Activated gamma-delta T cell (primary cell): ENCODE measurements around the gene DOK1.

Experiments
- DNase-seq: peaks from one replicate; lab custom pipeline; 2025; lab: John Stamatoyannopoulos, UW
- total RNA-seq, 2 donors: gene quantifications; one replicate each; lab custom pipeline; 2026; lab: John Stamatoyannopoulos, UW

DOK1 gene
- total RNA-seq: 27.9 to 33.4 reads per million in 2 donors

GRCh38 chr2:74553892-74554819 is at the start of gene DOK1, which contains the start of gene LOXL3:
DOK1 (plus strand) TSS chr2:74554720; CDS start chr2:74554755, 35 bp downstream.
LOXL3 (minus strand) TSS chr2:74553942; CDS start chr2:74552634, 1,308 bp downstream.
- DNase-seq: peak; percentile 67

- no peak for DNase-seq
Observed at GRCh38 chr2:74505448-74506246, 48.9 kb upstream of the DOK1 start.

- peak; percentile 90 for DNase-seq
Observed at GRCh38 chr2:74507145-74507925, 47.2 kb upstream of the DOK1 start, which contains the start of gene PCGF1. PCGF1 (minus strand) TSS chr2:74507695; CDS start chr2:74507668, 27 bp downstream.

GRCh38 chr2:74507926-74508520 is 46.5 kb upstream of the DOK1 start:
- DNase-seq: no peak

- DNase-seq: no peak
Observed at GRCh38 chr2:74510272-74510671, 44.2 kb upstream of the DOK1 start.

- DNase-seq: no peak
Observed at GRCh38 chr2:74511104-74511989, 43.2 kb upstream of the DOK1 start.

- no peak for DNase-seq
Observed at GRCh38 chr2:74512744-74513604, 41.5 kb upstream of the DOK1 start.

GRCh38 chr2:74513605-74514367 is 40.7 kb upstream of the DOK1 start:
- DNase-seq: no peak

- DNase-seq: no peak
Observed at GRCh38 chr2:74514368-74515270, 39.9 kb upstream of the DOK1 start, which contains the start of gene TLX2. TLX2 (plus strand) TSS chr2:74514450; CDS start chr2:74514807, 357 bp downstream.

- DNase-seq: no peak
Observed at GRCh38 chr2:74515271-74515980, 39.1 kb upstream of the DOK1 start.

- peak; percentile 39 for DNase-seq
Observed at GRCh38 chr2:74515981-74516633, 38.4 kb upstream of the DOK1 start.

- no peak for DNase-seq
Observed at GRCh38 chr2:74516650-74517049, 37.9 kb upstream of the DOK1 start.

- DNase-seq: no peak
Observed at GRCh38 chr2:74522516-74522915, 32.0 kb upstream of the DOK1 start.

GRCh38 chr2:74524005-74524404 is 30.5 kb upstream of the DOK1 start:
- no peak for DNase-seq

- DNase-seq: no peak
Observed at GRCh38 chr2:74524955-74525716, 29.4 kb upstream of the DOK1 start.
